Measurements from ENCODE around the gene SMOC2.
A peak's percentile ranks its signal among the peaks of the same experiment; 100 is the strongest.
"Not testable (repeated sequence)": the region's sequence is repeated elsewhere in the genome, so short reads cannot be mapped to it uniquely, and the experiment has no call there.

The SMOC2 gene

DNA sequence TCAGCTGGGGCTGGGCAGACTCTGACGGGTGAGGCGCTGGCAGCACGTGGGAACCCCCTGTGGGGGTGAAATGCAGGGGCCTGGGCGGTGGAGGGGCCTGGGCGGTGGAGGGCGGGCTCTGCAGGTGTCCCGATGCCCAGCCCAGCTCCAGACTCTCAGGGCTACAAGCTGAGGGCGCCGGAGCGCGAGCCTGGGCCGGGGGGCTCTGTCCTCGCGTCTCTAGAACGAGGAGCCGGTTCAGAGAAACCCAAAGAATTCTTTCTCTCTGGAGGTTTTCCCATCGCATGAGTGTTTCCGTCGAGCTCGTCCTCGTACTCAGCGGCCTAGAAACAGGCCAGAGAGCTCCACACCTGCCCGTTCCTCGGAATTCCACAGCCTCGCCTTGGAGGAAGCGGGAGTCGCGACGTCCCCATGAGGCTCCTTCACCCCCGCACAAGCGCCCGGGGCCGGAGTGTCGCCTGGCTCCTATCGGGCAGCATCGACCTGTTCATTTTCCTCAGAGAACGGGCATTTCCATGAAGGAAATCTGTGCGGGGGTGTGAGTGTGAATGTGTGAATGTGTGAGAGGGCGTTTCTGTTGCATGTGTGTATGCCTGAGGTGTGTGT is 76.9 kb downstream of the SMOC2 start:
- DNase-seq (ENCODE audit: low spot score) = no peak

DNA sequence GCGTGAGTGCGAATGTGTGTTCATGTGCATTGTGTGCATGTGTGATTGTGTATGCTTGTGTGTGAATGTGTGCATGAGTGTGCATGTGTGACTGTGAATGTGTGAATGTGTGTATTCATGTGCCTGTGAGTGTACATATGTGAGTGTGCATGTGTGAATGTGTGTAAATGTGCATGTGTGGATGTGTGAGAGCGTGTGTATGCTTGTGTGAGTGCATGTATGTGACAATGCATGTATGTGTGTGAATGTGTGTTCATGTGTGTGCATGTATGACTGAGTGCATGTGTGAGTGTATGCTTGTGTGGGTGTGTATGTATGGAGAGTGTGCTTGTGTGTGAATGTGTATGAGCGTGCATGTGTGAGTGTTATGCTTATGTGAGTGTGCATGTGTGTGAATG is 77.4 kb downstream of the SMOC2 start:
- no peak for DNase-seq (ENCODE audit: low spot score)

DNA sequence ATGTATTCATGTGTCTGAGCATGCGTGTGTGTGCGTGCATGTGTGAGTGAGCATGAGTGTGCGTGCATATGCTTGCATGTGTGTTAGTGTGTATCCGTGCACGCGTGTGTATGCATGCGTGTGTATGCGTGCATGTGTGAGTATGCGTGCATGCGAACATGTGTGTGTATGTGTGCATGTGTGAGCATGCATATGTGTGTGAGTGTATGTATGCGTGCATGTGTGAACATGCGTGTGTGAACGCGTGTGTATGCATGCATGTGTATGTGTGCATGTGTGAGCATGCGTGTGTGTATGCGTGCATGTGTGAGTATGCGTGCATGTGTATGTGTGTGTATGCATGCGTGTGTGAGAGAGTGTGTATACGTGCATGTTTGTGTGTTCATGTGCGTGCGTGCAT is 77.9 kb downstream of the SMOC2 start:
- DNase-seq (ENCODE audit: low spot score) = no peak

DNA sequence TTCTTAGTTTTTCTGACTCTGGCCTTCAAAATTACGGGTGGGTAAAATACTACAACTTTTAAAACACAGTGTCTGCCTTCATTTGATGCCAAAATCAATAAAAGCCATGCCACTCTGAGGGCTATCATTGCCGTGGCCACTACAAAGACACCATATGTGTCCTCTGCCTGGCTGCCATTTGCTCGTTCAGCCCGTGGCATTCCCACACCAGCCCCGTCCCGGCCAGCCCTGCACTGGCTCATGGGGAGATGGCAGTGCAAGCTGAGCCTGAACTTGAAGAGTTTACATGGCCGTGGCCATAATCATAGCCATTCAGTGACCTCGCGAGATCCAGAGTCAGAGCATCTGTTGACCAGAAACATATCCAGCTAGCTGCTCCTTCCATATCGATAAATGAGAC is 79.2 kb downstream of the SMOC2 start:
- no peak for DNase-seq (ENCODE audit: low spot score)

DNA sequence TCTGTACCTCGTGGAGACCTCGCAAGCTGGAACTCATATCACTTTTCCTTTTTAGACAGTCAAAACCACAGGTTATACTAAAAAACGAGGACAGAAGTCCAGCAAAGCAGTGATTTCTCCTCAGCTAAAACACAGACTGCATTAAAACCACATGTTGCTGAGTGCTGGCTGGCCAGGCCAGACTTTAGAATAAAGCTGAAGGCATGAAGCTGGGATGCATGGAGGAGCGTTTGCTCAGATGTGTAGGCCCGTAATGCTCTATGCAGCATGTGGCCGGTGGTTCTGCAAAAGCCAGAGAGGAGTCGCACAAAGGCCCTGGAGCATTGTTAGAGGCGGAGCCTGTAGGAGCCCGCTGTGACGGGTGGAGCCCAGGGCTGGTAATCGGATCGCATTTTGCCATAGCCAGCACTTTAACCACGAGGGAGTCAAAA is 83.6 kb downstream of the SMOC2 start:
- no peak for DNase-seq (ENCODE audit: low spot score)

DNA sequence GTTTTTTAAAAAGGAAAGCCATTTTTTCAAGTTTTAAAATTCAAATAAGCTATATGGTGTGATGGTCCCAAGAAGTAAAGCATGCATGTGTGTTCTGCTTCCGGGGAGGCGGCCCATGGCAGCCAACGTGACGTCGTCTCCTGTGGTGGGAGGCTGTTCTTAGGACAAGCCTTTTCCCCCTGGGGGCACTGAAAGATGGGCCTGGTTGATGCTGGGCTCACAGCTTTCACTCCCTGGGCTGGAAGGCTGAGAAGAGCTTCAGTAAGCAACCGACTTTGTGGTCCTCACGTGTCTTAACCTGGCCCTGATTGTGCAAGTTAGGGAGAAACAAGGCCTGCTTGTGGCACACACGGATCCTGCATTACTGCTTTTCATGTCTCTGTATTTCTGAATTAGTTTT is 84.1 kb downstream of the SMOC2 start:
- DNase-seq (ENCODE audit: low spot score) = no peak

DNA sequence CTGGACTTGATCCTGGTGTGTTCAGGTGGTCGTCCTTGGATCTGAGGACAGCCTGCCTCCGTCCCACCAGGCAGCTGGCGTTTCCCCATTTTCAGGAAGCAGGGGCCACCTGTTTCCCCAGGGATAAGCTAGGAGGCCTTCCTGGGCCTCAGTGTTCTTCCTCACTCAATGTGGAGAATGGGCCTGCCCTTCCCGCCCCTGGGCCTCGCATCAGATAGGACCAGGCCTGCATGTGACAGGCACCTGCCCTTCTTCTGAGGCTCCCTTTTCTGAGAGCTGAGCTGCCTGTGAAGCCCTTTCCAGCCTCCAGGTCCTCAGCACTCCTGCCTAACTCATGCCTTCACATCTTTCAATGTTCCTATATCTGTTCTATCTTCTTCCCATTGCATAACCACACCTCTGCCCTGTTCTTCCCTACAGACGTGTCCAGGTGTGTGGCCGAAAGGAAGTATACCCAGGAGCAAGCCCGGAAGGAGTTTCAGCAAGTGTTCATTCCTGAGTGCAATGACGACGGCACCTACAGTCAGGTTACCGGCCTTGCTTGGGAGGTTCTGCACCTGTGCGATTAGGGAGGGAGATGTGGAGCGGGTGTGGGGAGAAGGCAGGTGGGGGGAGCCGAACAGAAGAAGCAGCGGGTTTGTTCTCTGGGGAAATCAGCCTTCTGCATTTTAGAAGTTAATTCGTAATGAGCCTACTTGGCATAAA is 85.1 kb downstream of the SMOC2 start:
- DNase-seq (ENCODE audit: low spot score) = no peak

DNA sequence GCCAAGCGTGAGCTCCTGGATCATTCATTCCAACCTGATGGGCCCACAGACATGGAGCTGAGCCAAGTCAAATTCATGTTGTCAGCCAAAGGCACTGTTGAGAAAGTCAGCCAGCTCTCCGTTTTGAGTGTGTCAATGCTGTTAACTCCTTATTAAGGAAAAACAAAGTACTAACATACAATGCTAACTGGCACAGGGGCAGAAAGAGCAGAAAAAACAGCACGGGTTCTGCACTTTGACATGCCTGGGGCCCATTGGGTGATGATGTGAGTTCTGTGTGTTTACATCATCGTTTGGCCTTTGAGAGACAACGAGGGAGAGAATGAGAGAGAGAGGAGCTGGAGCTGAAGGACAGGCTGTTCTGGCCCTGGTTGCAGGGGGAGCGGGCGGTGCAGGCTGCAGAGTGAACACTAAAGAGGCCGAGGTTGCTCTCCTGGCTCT is 85.9 kb downstream of the SMOC2 start:
- DNase-seq (ENCODE audit: low spot score) = no peak

DNA sequence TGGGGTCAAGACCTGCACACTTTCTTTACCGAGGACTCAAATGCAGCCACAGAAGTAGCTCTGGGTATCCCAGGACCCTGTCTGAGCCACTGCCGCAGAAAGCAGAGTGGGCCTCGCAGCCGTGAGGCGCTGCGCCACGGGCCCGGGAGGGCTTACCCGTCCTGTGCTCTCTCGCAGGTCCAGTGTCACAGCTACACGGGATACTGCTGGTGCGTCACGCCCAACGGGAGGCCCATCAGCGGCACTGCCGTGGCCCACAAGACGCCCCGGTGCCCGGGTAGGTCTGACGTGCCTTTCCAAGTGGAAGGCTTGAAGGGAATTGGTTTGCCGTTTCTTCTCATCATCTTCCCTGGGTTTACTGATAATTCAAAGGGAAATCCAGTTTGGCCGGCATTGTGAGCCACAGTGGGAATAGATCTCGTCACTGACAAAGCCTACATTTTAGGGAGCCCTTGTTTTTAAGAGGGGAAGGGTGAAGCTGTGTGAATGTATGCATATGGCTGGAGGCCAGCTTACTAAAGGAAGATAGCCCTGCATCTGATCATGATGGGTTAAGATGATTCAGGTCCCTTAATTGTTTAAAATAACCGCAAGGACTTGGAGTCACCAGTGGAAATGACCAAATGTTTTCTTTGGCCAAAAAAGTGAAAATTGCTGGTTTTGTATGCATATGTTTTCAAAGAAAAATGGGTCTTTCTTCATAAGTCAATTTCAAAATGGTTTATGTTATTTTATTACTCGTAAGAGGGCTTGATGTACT is 86.6 kb downstream of the SMOC2 start:
- no peak for DNase-seq (ENCODE audit: low spot score)

DNA sequence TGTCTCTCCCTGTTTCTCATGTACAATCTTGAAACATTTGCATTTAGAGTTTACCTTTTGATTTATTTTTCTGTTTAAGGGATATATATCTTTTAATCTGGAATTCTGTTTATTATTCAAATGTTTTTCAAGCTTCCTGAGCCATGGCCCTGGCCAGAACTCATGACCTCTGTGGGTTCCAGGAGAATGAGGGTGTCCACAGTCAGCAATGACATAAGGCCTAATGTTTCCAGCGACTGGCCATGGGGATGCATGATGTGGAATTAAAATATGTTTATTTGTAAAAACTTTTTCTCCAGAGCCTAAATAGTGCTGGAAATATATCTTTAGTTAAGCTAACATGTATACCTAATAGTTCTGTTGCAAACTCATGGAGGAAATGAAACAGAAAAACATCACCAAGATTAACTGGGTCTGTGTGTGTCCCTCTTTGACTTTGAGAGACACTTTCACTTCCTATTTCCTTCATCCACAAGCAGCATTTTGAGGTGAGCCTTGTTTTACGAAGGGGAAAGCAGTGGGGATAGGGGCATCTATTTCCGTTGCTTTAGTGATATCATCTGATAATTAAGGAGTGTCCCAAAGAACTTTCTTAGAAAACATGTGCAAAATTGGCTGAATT is 87.6 kb downstream of the SMOC2 start:
- DNase-seq (ENCODE audit: low spot score) = peak; percentile 43

DNA sequence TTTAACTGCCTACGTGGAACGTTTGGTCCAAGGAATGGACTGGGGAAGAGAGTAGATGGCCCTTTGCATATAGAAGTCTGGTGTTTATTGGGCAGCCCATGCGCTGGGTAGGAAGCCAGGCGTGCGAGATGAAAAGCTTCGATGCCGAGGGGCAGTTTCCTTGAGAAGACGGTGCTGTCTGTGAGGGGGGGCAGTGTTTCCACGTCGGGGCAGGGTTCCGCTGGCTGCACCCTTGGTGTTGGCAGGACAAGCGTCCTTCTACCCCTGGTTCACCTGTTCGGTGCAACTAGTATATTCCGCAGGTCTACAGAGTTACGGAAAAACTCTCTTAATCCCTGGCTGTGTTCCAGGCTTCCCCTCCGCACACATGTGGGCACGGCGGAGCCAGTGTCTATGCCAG is 88.2 kb downstream of the SMOC2 start:
- DNase-seq (ENCODE audit: low spot score) = no peak

DNA sequence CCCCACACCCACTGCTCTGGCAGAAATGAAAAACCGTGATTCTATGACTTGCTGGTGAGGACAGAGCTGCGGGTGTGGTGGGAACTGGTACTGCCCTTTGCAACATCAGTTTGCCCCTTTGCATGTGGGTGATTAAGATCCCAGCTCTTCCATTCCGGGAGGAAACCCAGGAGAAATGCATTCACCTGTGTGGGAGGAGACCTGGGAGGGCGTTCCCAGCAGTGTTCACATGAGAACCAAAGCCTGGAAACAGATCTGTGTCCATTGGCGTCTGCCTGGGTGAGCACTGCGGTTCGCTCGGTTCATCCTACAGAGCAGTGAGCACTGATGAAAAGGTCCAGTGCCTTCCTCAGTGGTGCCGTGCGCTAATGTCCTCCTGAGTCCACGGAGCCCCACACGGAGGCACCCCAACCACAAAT is 89.7 kb downstream of the SMOC2 start:
- DNase-seq (ENCODE audit: low spot score) = no peak

DNA sequence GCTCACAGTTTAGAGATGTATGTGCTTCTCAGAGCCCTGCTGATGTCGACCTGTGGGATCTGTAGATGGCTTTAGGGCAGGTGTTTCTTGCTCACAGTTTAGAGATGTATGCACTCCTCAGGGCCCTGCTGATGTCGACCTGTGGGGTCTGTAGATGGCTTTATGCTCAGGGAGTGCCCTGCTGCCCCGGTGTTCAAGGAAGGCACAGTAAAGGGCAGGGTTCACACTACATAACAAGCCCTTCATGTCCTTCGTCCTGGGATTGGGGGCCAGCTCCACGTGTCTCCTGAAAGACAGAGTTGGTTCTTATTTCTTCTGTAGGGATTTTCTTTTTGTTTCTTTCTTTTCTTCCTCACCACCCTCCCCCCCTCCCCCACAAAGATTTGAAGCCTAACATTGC is 91.1 kb downstream of the SMOC2 start:
- DNase-seq (ENCODE audit: low spot score) = no peak

DNA sequence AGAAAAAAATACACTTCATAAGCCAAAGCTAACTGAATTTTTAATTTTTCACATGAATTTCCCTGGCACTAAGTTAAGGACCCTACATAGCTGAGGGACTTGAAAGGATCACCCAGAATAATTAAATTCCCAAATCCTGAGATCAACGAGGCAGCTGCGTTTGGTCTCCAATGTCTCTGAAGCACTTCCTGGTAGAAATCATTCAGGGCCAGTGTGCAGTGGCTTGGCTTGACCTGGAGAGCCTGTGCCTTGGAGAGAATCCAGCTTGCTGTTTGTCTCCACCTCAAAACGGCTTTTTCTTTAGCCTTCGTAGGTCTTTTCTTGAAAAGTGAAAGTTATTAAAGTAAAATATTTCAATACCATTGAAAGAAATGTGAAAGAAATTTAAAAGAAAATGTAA is 92.4 kb downstream of the SMOC2 start:
- DNase-seq (ENCODE audit: low spot score) = no peak

DNA sequence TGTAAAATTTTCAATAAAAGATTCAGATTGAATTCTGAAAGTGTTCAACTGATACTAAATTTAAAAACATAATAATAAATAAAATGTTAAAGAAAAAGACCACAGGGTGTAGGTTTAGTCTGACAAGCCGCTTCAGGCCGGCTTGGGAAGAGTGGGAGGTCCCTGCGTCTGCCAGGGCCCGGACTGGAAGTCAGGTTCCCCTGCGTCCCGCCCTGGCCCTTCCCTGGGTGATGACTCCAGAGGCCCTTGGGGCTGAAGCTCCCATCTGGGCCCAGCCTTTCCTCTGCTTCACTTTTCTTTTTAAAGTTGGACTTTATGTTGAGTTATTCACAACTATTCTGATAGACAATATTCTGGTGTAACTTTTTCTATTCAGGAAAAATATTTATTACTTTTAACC is 93.3 kb downstream of the SMOC2 start:
- DNase-seq (ENCODE audit: low spot score) = no peak

DNA sequence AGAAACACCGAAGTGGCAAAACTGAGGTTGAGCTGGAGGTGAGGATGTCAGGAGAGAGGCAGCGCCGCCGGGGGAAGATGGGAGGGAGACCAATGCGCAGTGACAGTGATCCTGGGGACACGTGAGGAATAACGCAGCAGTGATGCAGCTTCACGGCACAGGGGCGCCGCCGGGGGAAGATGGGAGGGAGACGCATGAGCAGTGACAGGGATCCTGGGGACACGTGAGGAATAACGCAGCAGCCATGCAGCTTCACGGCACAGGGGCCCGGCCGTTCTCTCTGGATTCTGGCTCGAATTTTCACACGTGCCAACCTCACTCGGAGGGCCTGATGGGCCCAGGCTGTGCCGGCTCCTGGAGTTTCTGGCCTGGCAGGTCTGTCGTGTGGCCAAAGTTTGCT is 94.7 kb downstream of the SMOC2 start:
- DNase-seq (ENCODE audit: low spot score) = no peak

DNA sequence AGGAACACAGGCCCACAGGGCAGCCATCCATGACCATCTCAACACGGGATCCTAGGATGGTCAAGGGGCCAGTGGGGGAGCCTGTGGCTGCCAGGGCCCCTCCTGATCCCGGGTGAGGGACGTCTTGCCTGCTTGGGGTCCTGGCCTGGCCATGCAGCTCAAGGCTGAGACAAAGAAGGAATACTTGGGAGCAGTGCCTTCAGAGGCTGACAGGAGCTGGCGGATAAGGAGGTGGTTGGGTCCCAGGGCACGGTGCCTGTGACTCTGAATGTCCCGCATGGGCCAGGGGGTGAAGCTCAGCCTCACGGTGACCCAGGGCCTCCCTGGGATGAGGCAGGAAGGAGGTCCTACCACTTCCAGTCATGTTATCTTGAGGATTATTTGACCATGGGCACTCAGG is 95.2 kb downstream of the SMOC2 start:
- DNase-seq (ENCODE audit: low spot score) = no peak

DNA sequence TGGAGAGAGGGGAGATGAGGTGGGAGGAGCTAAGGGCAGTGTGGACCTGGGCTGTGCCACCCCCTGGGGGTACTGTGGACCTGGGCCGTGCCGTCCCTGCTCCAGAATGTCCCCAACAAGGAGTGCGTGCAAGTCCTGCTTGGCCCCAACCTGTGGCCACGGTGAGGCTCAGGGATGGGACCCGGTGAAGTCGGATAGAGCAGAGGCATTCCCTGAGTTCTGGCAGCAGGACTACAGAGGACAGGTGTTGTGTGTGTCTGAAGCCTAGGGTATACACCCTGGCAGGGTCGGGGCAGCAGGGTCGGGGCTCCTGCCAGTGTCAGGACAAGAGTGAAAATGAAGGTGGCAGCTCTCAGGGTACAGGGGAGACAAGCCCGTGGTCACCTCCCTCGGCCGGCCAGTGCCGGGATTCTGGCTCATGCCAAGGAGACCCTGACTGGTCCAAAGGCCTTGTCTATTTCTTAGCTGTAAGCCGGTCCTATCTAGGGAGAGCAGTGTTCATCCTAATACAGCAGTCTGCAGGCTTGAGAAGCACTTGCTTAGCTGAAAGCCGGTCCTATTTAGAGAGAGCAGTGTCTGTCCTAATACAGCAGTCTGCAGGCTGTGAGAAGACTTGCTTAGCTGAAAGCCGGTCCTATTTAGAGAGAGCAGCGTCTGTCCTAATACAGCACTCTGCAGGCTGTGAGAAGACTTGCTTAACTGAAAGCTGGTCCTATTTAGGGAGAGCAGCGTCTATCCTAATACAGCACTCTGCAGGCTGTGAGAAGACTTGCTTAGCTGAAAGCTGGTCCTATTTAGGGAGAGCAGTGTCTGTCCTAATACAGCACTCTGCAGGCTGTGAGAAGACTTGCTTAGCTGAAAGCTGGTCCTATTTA is 95.9 kb downstream of the SMOC2 start:
- DNase-seq (ENCODE audit: low spot score) = no peak

DNA sequence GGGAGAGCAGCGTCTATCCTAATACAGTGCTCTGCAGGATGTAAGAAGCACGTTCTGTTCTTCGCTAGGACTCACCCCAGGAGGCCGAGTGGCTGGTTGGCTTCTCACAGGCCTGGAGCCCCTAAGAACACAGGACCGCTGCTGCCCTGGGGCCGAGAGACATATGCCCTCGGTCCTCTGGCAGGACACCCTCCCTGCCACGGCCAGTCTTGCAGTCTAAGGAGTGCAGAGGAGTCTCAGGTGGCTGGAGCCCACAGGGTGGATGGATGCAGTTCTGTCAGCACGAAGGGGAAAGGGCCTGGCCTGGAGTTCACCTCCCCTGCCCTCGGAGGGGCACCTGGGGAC is 96.5 kb downstream of the SMOC2 start:
- no peak for DNase-seq (ENCODE audit: low spot score)

DNA sequence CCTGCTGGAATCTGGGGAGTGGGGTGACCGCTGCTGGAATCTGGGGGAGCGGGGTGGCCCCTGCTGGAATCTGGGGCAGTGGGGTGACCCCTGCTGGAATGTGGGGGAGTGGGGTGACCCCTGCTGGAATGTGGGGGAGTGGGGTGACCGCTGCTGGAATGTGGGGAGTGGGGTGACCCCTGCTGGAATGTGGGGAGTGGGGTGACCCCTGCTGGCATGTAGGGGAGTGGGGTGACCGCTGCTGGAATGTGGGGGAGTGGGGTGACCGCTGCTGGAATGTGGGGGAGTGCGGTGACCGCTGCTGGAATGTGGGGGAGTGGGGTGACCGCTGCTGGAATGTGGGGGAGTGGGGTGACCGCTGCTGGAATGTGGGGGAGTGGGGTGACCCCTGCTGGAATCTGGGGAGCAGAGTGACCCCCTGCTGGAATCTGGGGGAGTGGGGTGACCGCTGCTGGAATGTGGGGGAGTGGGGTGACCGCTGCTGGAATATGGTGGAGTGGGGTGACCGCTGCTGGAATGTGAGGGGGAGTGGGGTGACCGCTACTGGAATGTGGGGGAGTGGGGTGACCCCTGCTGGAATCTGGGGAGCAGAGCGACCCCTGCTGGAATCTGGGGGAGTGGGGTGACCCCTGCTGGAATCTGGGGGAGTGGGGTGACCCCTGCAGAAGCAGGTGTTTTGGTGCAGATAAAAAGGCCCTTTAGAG is 97.4 kb downstream of the SMOC2 start:
- DNase-seq (ENCODE audit: low spot score) = not testable (repeated sequence)

Measured in pons (tissue), 1 donor.